Tibial nerve (tissue), 4 donors: ENCODE measurements around the gene CACNA1B.

ENCODE experiments used
- CTCF ChIP-seq, 5 experiments: fragments of 200-600 bp in 3 of 5; fragments of 450-650 bp in 2 of 5; sonication (generic) in 3 of 5; IDR thresholded peaks; one replicate each; pipeline ENCODE4 v1.5.1; 2016 to 2019; ENCODE audit warnings: antibody characterized with exemption in 5 of 5, mild to moderate bottlenecking in 3 of 5, moderate library complexity in 2 of 5
- EP300 ChIP-seq, 2 donors: sonication (generic); formaldehyde crosslinking; IDR thresholded peaks; one replicate each; pipeline ENCODE4 v1.6.1; 2017; ENCODE audit warnings: antibody characterized with exemption in 2 of 2, mild to moderate bottlenecking in 1 of 2
- POLR2A ChIP-seq, 2 donors: fragments of 450-650 bp; IDR thresholded peaks; one replicate each; pipeline ENCODE4 v1.6.1; 2017; ENCODE audit warnings: antibody characterized with exemption in 2 of 2, mild to moderate bottlenecking in 2 of 2, moderate library complexity in 2 of 2

GRCh38 chr9:138047469-138048040 lies 170.0 kb downstream of the CACNA1B start:
- TF ChIP-seq CTCF (IDR thresholded peaks at IDR 0.05): no peak
- no peak for TF ChIP-seq POLR2A (IDR thresholded peaks at IDR 0.05)
- TF ChIP-seq EP300 (IDR thresholded peaks at IDR 0.05): no peak
